Osteoblast (primary cell): ENCODE data around the gene DROSHA. TPM values are rescaled to one million over a fixed set of nuclear protein-coding genes. Genes with fewer than 3 reads are reported as not detected.

Experiments
- DNase-seq: peaks from one replicate; pipeline ENCODE4 v3.0.0; 2011; ENCODE audit warnings: low spot score, mixed read lengths; ENCODE audit not compliant: insufficient read length; ENCODE audit errors: missing footprints
- H2AFZ ChIP-seq: 2 replicates; pipeline ENCODE4 v1.6.0; 2011; ENCODE audit warnings: mild to moderate bottlenecking, low read length
- H3K27ac ChIP-seq: 2 replicates; pipeline ENCODE4 v1.5.1; 2011; ENCODE audit warnings: mild to moderate bottlenecking, low read depth, low read length, moderate library complexity
- H3K27me3 ChIP-seq: 2 replicates; pipeline ENCODE4 v1.6.0; 2012; ENCODE audit warnings: mild to moderate bottlenecking, control low read depth, inconsistent platforms, low read length, moderate library complexity; ENCODE audit not compliant: insufficient read depth
- H3K36me3 ChIP-seq: 2 replicates; pipeline ENCODE4 v1.5.1; 2011; ENCODE audit warnings: mild to moderate bottlenecking, low read length, control low read depth, moderate library complexity; ENCODE audit not compliant: insufficient read depth
- H3K4me1 ChIP-seq: 2 replicates; pipeline ENCODE4 v1.5.1; 2011; ENCODE audit warnings: mild to moderate bottlenecking, low read length, control low read depth, moderate library complexity; ENCODE audit not compliant: insufficient read depth
- H3K4me2 ChIP-seq: 2 replicates; pipeline ENCODE4 v1.6.0; 2011; ENCODE audit warnings: mild to moderate bottlenecking, low read length; ENCODE audit not compliant: insufficient read depth
- H3K4me3 ChIP-seq: fragments of 200-600 bp; sonication (generic); 3 replicates; pipeline ENCODE4 v1.5.1; 2012; ENCODE audit warnings: mild to moderate bottlenecking, low read length, inconsistent platforms; ENCODE audit not compliant: insufficient read depth
- H3K79me2 ChIP-seq: 2 replicates; pipeline ENCODE4 v1.6.0; 2012; ENCODE audit warnings: mild to moderate bottlenecking, low read length, control low read depth, inconsistent platforms; ENCODE audit not compliant: insufficient read depth
- H3K9me3 ChIP-seq: 2 replicates; pipeline ENCODE4 v1.5.1; 2011; ENCODE audit warnings: low read depth, low read length, control low read depth
- H4K20me1 ChIP-seq: 2 replicates; pipeline ENCODE4 v1.6.0; 2012; ENCODE audit warnings: mild to moderate bottlenecking, low read length, control low read depth; ENCODE audit not compliant: insufficient read depth
- CTCF ChIP-seq: IDR thresholded peaks from 2 replicates; pipeline ENCODE4 v1.5.1; 2011; ENCODE audit warnings: mild to moderate bottlenecking, low read depth, low read length, moderate library complexity; ENCODE audit errors: extremely low read depth
- total RNA-seq: library from RNA; depleted of rRNA; stranded (reverse); fragments of >200 nt; gene quantifications from 2 replicates; pipeline ENCODE4 v1.2.3, GENCODE V29; 2012

The DROSHA gene
- total RNA-seq, 1 donor = 32.9 TPM

GRCh38 chr5:31372124-31372523, 159.8 kb downstream of the DROSHA start:
- Histone ChIP-seq H4K20me1 (no peaks in the 10 kb centered on the region), H2AFZ (no peak overlapping the region), H3K79me2 (no peaks in the 10 kb centered on the region), H3K4me1 (peaks cover 17% of the 10 kb centered on the region), H3K4me2 (no peak overlapping the region), H3K9me3 (no peaks in the 10 kb centered on the region), H3K4me3 (no peak overlapping the region), H3K27ac (no peak overlapping the region), H3K27me3 (no peaks in the 10 kb centered on the region), H3K36me3 (no peaks in the 10 kb centered on the region)
- DNase-seq = no peak
- TF ChIP-seq CTCF = no peak

- Histone ChIP-seq H3K9me3 (no peaks in the 10 kb centered on the region), H2AFZ (peak overlapping the region; percentile 16), H3K36me3 (no peaks in the 10 kb centered on the region), H4K20me1 (no peaks in the 10 kb centered on the region), H3K4me1 (peaks cover 61% of the 10 kb centered on the region), H3K4me2 (peak overlapping the region; percentile 5), H3K4me3 (no peak overlapping the region), H3K79me2 (no peaks in the 10 kb centered on the region), H3K27ac (peak overlapping the region; percentile 95), H3K27me3 (no peaks in the 10 kb centered on the region)
- no peak for DNase-seq
- TF ChIP-seq CTCF = no peak
Measured at GRCh38 chr5:31366941-31367340, 165.0 kb downstream of the DROSHA start.

- Histone ChIP-seq H3K36me3 (no peaks in the 10 kb centered on the region), H3K27ac (peak overlapping the region; percentile 95), H3K4me1 (peaks cover 66% of the 10 kb centered on the region), H4K20me1 (no peaks in the 10 kb centered on the region), H3K4me3 (no peak overlapping the region), H3K9me3 (no peaks in the 10 kb centered on the region), H2AFZ (no peak overlapping the region), H3K4me2 (peak overlapping the region; percentile 21), H3K79me2 (no peaks in the 10 kb centered on the region), H3K27me3 (no peaks in the 10 kb centered on the region)
- DNase-seq = no peak
- no peak for TF ChIP-seq CTCF
Measured at GRCh38 chr5:31365776-31366175, 166.1 kb downstream of the DROSHA start.

GRCh38 chr5:31364881-31365636, 166.8 kb downstream of the DROSHA start:
- Histone ChIP-seq H2AFZ (no peak overlapping the region), H3K27ac (peak overlapping the region; percentile 95), H3K36me3 (no peaks in the 10 kb centered on the region), H4K20me1 (no peaks in the 10 kb centered on the region), H3K4me2 (peak overlapping the region; percentile 47), H3K9me3 (no peaks in the 10 kb centered on the region), H3K79me2 (no peaks in the 10 kb centered on the region), H3K4me1 (peaks cover 70% of the 10 kb centered on the region), H3K27me3 (no peaks in the 10 kb centered on the region), H3K4me3 (peak overlapping the region; percentile 8)
- no peak for TF ChIP-seq CTCF
- DNase-seq = peak; percentile 80
